HG02759 (cell line): ENCODE measurements around the gene CRYBG1.
"Not testable (repeated sequence)": the region's sequence is repeated elsewhere in the genome, so short reads cannot be mapped to it uniquely, and the experiment has no call there.

Experiments used
- ATAC-seq: cut with Tn5 transposase; IDR thresholded peaks from one replicate; pipeline ENCODE4 v1.9.1; 2021; ENCODE audit warnings: mild to moderate bottlenecking, moderate library complexity; ENCODE audit not compliant: unreplicated experiment

CRYBG1 gene

GRCh38 chr6:106547601-106548453 is 187.3 kb downstream of the CRYBG1 start:
- no peak for ATAC-seq

- not testable (repeated sequence) for ATAC-seq
Measured at GRCh38 chr6:106548926-106549455, 188.5 kb downstream of the CRYBG1 start.

- no peak for ATAC-seq
Measured at GRCh38 chr6:106549521-106549920, 189.0 kb downstream of the CRYBG1 start.

- no peak for ATAC-seq
Measured at GRCh38 chr6:106551155-106551554, 190.6 kb downstream of the CRYBG1 start.

GRCh38 chr6:106553440-106553839 is 192.9 kb downstream of the CRYBG1 start:
- no peak for ATAC-seq

GRCh38 chr6:106555767-106556166 is 195.2 kb downstream of the CRYBG1 start:
- no peak for ATAC-seq

GRCh38 chr6:106556368-106556960 is 195.9 kb downstream of the CRYBG1 start:
- ATAC-seq = no peak

- ATAC-seq = no peak
Measured at GRCh38 chr6:106557837-106558236, 197.3 kb downstream of the CRYBG1 start.

GRCh38 chr6:106558364-106558763 is 197.8 kb downstream of the CRYBG1 start:
- ATAC-seq = no peak

GRCh38 chr6:106559659-106560058 is 199.1 kb downstream of the CRYBG1 start:
- ATAC-seq = not testable (repeated sequence)

- ATAC-seq = no peak
Measured at GRCh38 chr6:106560996-106561685, 200.6 kb downstream of the CRYBG1 start.

GRCh38 chr6:106561686-106562405 is 201.3 kb downstream of the CRYBG1 start:
- ATAC-seq = no peak

- no peak for ATAC-seq
Measured at GRCh38 chr6:106563614-106564013, 203.1 kb downstream of the CRYBG1 start.

- no peak for ATAC-seq
Measured at GRCh38 chr6:106564476-106564875, 204.0 kb downstream of the CRYBG1 start.

GRCh38 chr6:106568530-106568929 is 208.0 kb downstream of the CRYBG1 start:
- no peak for ATAC-seq

GRCh38 chr6:106569428-106569827 is 208.9 kb downstream of the CRYBG1 start:
- ATAC-seq = no peak

GRCh38 chr6:106572436-106572835 is 211.9 kb downstream of the CRYBG1 start:
- ATAC-seq = no peak

GRCh38 chr6:106572875-106573585 is 212.5 kb downstream of the CRYBG1 start:
- ATAC-seq = no peak

GRCh38 chr6:106574741-106575458 is 214.4 kb downstream of the CRYBG1 start:
- ATAC-seq = no peak

- ATAC-seq = no peak
Measured at GRCh38 chr6:106579281-106579680, 218.8 kb downstream of the CRYBG1 start.
